H1 (cell line): Measurements from ENCODE around the gene PDE3A. TPM values are rescaled to one million over a fixed set of nuclear protein-coding genes. Genes with fewer than 3 reads are reported as not detected.

Experiments
- KDM1A ChIP-seq: fragments of 200-600, 300-600 bp; sonication (generic); IDR thresholded peaks from 2 replicates; pipeline ENCODE4 v1.7.1; 2016; ENCODE audit warnings: mild to moderate bottlenecking, low read length, borderline replicate concordance
- polyA plus RNA-seq, 7 experiments: library from polyadenylated mRNA; depleted of rRNA in 3 of 7; stranded (reverse) in 5 of 7; unstranded in 2 of 7; fragments of >200 nt in 5 of 7; fragments of 200-250 nt in 2 of 7; gene quantifications; 1 replicate in 5 of 7; 2 replicates in 1 of 7; 4 replicates in 1 of 7; pipeline versions ENCODE4 v1.2.1 to v1.2.3, GENCODE V29; 2011 to 2013; ENCODE audit warnings: missing spikeins in 2 of 7, mixed read lengths in 2 of 7
- total RNA-seq: library from RNA; stranded (reverse); fragmentation: NEBNext Ultra II Directional; extraction: Animal tissue kit (Norgen Biotek cat#: 25700); gene quantifications from 2 replicates; pipeline ENCODE4 v1.2.1, GENCODE V29; 2021
- TF ChIP-seq, protein P1 (sequence below): IDR thresholded peaks from 2 replicates; pipeline ENCODE4 v1.6.1; 2011; ENCODE audit warnings: low read length, improper control_type of control experiment
- TF ChIP-seq, protein P2 (sequence below): IDR thresholded peaks from 2 replicates; pipeline ENCODE4 v1.6.1; 2012; ENCODE audit warnings: low read length, inconsistent platforms

Gene PDE3A
- total and polyA plus RNA-seq, 2 of the 8 experiments (the other 6 are each of a cell fraction or from before 2014, with no cell fraction given) = 1.4 to 3.4 TPM

DNA sequence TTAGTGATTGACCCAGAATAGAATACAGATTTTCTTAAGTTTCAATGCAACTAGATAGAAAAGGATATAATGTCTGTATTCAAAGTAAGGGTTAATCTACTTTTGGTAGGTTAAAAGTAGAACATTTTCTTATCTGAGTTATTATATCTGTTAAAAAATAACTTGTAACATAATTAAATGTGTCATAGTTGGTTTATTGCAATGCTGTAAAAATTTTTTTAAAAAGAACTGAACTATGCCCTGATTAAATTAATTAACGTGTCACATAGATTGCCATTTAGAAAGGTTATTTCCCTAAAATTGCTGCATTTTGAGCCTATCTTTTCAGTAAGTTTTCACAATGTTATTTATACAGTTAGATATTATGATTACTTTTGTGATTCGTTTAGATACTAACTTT is 89.2 kb downstream of the PDE3A start (continued):
- no peak for TF ChIP-seq KDM1A
- TF ChIP-seq, protein P1, sequence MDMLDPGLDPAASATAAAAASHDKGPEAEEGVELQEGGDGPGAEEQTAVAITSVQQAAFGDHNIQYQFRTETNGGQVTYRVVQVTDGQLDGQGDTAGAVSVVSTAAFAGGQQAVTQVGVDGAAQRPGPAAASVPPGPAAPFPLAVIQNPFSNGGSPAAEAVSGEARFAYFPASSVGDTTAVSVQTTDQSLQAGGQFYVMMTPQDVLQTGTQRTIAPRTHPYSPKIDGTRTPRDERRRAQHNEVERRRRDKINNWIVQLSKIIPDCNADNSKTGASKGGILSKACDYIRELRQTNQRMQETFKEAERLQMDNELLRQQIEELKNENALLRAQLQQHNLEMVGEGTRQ = no peak
- TF ChIP-seq, protein P2, sequence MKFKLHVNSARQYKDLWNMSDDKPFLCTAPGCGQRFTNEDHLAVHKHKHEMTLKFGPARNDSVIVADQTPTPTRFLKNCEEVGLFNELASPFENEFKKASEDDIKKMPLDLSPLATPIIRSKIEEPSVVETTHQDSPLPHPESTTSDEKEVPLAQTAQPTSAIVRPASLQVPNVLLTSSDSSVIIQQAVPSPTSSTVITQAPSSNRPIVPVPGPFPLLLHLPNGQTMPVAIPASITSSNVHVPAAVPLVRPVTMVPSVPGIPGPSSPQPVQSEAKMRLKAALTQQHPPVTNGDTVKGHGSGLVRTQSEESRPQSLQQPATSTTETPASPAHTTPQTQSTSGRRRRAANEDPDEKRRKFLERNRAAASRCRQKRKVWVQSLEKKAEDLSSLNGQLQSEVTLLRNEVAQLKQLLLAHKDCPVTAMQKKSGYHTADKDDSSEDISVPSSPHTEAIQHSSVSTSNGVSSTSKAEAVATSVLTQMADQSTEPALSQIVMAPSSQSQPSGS = no peak
